Neural cell (in vitro differentiated cells): ENCODE data around the gene PDE6G. TPM values are rescaled to one million over a fixed set of nuclear protein-coding genes. Genes with fewer than 3 reads are reported as not detected.
A peak's percentile ranks its signal among the peaks of the same experiment; 100 is the strongest.

Experiments
- H2AFZ ChIP-seq: fragments of 200-600, 300-800 bp; sonication (generic), shearing (Covaris generic); 2 replicates; pipeline ENCODE4 v1.6.0; 2014; ENCODE audit warnings: low read depth, mild to moderate bottlenecking, antibody characterized with exemption, low read length, moderate library complexity
- H3F3A ChIP-seq: fragments of 200-600 bp; shearing (Covaris generic); 2 replicates; pipeline ENCODE4 v1.6.1; 2016; ENCODE audit warnings: mild to moderate bottlenecking, moderate library complexity, mixed read lengths, antibody characterized with exemption, low read length; ENCODE audit not compliant: insufficient read depth, poor library complexity, severe bottlenecking
- H3K27ac ChIP-seq: fragments of 200-600, 300-800 bp; sonication (generic), shearing (Covaris generic); 2 replicates; pipeline ENCODE4 v1.5.1; 2014; ENCODE audit warnings: mild to moderate bottlenecking, low read length, moderate library complexity
- H3K27me3 ChIP-seq: fragments of 300-800, 200-600 bp; sonication (generic), shearing (Covaris generic); 2 replicates; pipeline ENCODE4 v1.6.0; 2014; ENCODE audit warnings: mild to moderate bottlenecking, low read depth, low read length, moderate library complexity; ENCODE audit not compliant: insufficient read depth
- H3K36me3 ChIP-seq: fragments of 300-800, 200-600 bp; sonication (generic), shearing (Covaris generic); 2 replicates; pipeline ENCODE4 v1.5.1; 2014; ENCODE audit warnings: mild to moderate bottlenecking, antibody characterized with exemption, low read length, moderate library complexity; ENCODE audit not compliant: insufficient read depth
- H3K4me2 ChIP-seq: fragments of 300-800, 200-600 bp; sonication (generic), shearing (Covaris generic); 2 replicates; pipeline ENCODE4 v1.6.0; 2014; ENCODE audit warnings: mild to moderate bottlenecking, low read length
- H3K4me3 ChIP-seq: fragments of 300-800, 200-600 bp; sonication (generic), shearing (Covaris generic); 2 replicates; pipeline ENCODE4 v1.5.1; 2014; ENCODE audit warnings: mild to moderate bottlenecking, low read length, moderate library complexity
- H3K79me2 ChIP-seq: fragments of 200-600 bp; shearing (Covaris generic); replicated peaks from 2 replicates; pipeline ENCODE4 v1.6.0; 2014; ENCODE audit warnings: mild to moderate bottlenecking, low read length, moderate library complexity; ENCODE audit not compliant: insufficient read depth
- H3K9ac ChIP-seq: fragments of 300-800, 200-600 bp; sonication (generic), shearing (Covaris generic); 2 replicates; pipeline ENCODE4 v1.6.1; 2016; ENCODE audit warnings: mild to moderate bottlenecking, low read length, mixed read lengths
- H3K9me2 ChIP-seq: fragments of 200-600 bp; shearing (Covaris generic); 2 replicates; pipeline ENCODE4 v1.6.1; 2016; ENCODE audit warnings: mild to moderate bottlenecking, low read length, mixed read lengths; ENCODE audit not compliant: insufficient read depth
- H3K9me3 ChIP-seq: fragments of 200-600, 300-800 bp; sonication (generic), shearing (Covaris generic); 2 replicates; pipeline ENCODE4 v1.6.1; 2016; ENCODE audit warnings: mild to moderate bottlenecking, mixed run types, low read length, moderate library complexity, mixed read lengths
- H4K20me1 ChIP-seq: fragments of 200-600 bp; shearing (Covaris generic); 2 replicates; pipeline ENCODE4 v1.6.1; 2016; ENCODE audit warnings: mild to moderate bottlenecking, mixed run types; ENCODE audit not compliant: insufficient read depth
- EP300 ChIP-seq: fragments of 450-650 bp; conservative IDR thresholded peaks from 2 replicates; pipeline ENCODE4 v1.6.1; 2014; ENCODE audit warnings: antibody characterized with exemption, mild to moderate bottlenecking, moderate library complexity; ENCODE audit not compliant: poor library complexity, severe bottlenecking
- EZH2 ChIP-seq: fragments of 200-600, 300-800 bp; shearing (Covaris generic), sonication (generic); IDR thresholded peaks from 2 replicates; pipeline ENCODE4 v1.6.1; 2014; ENCODE audit warnings: antibody characterized with exemption, low read length, borderline replicate concordance, mild to moderate bottlenecking; ENCODE audit not compliant: insufficient read depth, poor library complexity, severe bottlenecking
- MXI1 ChIP-seq: fragments of 450-650 bp; conservative IDR thresholded peaks from 2 replicates; pipeline ENCODE4 v1.6.1; 2014; ENCODE audit warnings: antibody characterized with exemption, mild to moderate bottlenecking; ENCODE audit not compliant: poor library complexity, severe bottlenecking
- POLR2AphosphoS5 ChIP-seq: IDR thresholded peaks from 2 replicates; pipeline ENCODE4 v1.6.1; 2012
- RAD21 ChIP-seq: fragments of 450-650 bp; conservative IDR thresholded peaks from 2 replicates; pipeline ENCODE4 v1.6.1; 2014; ENCODE audit warnings: antibody characterized with exemption, mild to moderate bottlenecking, moderate library complexity
- SMC3 ChIP-seq: fragments of 450-650 bp; conservative IDR thresholded peaks from 2 replicates; pipeline ENCODE4 v1.6.1; 2014; ENCODE audit warnings: antibody characterized with exemption, mild to moderate bottlenecking, moderate library complexity; ENCODE audit not compliant: poor library complexity
- TAF1 ChIP-seq: IDR thresholded peaks from 2 replicates; pipeline ENCODE4 v1.6.1; 2012; ENCODE audit warnings: low read depth
- polyA plus RNA-seq: library from polyadenylated mRNA; depleted of rRNA; stranded (reverse); fragments of >200 nt; gene quantifications from 2 replicates; pipeline ENCODE4 v1.2.3, GENCODE V29; 2014
- TF ChIP-seq, protein P1 (sequence below): fragments of 450-650 bp; IDR thresholded peaks from 2 replicates; pipeline ENCODE4 v1.5.1; 2014; ENCODE audit warnings: antibody characterized with exemption, mild to moderate bottlenecking, moderate library complexity; ENCODE audit not compliant: poor library complexity, severe bottlenecking
- TF ChIP-seq, protein P2 (sequence below): IDR thresholded peaks from 2 replicates; pipeline ENCODE4 v1.6.1; 2012; ENCODE audit warnings: borderline replicate concordance

The PDE6G gene
- polyA plus RNA-seq, 1 donor from 2014 or later, result not detected

DNA sequence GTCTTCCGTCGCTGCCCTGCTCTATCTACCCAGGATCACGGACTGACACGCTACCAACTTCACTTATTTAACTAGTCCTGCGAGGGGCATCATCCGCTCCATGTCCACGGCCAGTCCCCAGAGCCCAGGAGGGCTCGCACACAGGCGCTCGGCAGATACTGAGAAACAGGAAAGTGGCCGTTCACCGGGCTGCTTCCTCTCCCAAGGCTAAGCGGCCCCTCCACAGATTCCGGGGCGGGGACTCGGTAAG is 9.7 kb upstream of the PDE6G start:
- no peak for TF ChIP-seq EZH2
- TF ChIP-seq RAD21, result no peak
- TF ChIP-seq, protein P1, sequence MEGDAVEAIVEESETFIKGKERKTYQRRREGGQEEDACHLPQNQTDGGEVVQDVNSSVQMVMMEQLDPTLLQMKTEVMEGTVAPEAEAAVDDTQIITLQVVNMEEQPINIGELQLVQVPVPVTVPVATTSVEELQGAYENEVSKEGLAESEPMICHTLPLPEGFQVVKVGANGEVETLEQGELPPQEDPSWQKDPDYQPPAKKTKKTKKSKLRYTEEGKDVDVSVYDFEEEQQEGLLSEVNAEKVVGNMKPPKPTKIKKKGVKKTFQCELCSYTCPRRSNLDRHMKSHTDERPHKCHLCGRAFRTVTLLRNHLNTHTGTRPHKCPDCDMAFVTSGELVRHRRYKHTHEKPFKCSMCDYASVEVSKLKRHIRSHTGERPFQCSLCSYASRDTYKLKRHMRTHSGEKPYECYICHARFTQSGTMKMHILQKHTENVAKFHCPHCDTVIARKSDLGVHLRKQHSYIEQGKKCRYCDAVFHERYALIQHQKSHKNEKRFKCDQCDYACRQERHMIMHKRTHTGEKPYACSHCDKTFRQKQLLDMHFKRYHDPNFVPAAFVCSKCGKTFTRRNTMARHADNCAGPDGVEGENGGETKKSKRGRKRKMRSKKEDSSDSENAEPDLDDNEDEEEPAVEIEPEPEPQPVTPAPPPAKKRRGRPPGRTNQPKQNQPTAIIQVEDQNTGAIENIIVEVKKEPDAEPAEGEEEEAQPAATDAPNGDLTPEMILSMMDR, result no peak
- TF ChIP-seq POLR2AphosphoS5, result no peak
- no peak for TF ChIP-seq TAF1
- no peak for TF ChIP-seq EP300
- TF ChIP-seq MXI1, result no peak
- Histone ChIP-seq H3K9ac (peak overlapping the region; percentile 91), H3K36me3 (no peaks in the 10 kb centered on the region), H3K27me3 (no peaks in the 10 kb centered on the region), H3K27ac (peak overlapping the region; percentile 82), H3K4me3 (peak overlapping the region; percentile 99), H4K20me1 (no peaks in the 10 kb centered on the region), H2AFZ (peak overlapping the region; percentile 59), H3F3A (no peaks in the 10 kb centered on the region), H3K9me2 (no peaks in the 10 kb centered on the region), H3K79me2 (peaks cover 10% of the 10 kb centered on the region), H3K4me2 (peak overlapping the region; percentile 92), H3K9me3 (no peaks in the 10 kb centered on the region)

DNA sequence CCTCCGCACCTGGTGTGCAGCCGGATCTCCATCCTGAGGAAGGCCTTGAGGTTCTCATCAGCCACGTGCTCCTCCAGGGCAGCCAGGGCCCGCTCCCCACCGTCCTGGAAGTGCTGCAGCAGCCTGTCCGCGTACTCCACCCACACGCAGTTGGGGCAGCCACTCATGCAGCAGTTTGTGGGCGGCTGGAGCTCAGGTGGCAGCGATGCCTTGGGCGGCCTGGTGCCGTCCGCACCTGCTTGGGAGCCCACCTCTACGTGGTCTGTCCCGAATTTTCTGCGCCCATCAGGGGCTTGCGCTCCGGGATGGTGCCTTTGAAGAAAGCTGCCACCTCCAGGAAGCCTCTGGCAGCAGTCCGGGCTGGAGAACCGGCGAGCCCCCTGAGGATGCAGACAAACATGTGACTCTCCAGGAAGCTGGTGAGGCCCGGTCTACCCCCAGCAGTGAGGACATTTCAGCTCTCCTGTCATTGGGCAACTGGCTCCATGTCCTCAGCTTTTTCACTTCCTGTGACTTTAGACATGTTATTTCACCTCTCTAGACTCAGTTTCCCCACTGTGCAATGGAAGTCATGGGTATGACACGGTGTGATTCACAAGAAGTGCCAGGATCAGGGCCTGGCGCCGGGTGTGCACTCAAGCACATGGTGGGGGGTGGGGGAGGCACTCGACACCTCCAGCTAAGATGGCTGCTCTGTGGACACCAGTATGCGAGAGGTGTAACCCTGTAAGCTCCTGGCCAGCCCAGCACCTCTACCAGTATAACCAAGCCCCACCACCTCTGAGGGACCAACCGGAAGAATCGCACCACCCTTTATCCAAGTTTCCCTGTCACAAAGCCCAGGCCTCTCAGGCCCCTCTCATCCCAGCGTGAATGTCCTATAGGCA is 9.1 kb upstream of the PDE6G start:
- H3K27me3 ChIP-seq, result no peaks in the 10 kb centered on the region
- no peaks in the 10 kb centered on the region for H3F3A ChIP-seq
- peak overlapping the region; percentile 91 for H3K9ac ChIP-seq
- H3K9me3 ChIP-seq, result no peaks in the 10 kb centered on the region
- peak overlapping the region; percentile 99 for H3K4me3 ChIP-seq
- no peaks in the 10 kb centered on the region for H3K36me3 ChIP-seq
- H3K9me2 ChIP-seq, result no peaks in the 10 kb centered on the region
- peaks cover 10% of the 10 kb centered on the region for H3K79me2 ChIP-seq
- peak overlapping the region; percentile 82 for H3K27ac ChIP-seq
- TF ChIP-seq EP300 (no peak), SMC3 (no peak), TAF1 (no peak), EZH2 (no peak)
- TF ChIP-seq, protein P1, result no peak
- no peaks in the 10 kb centered on the region for H4K20me1 ChIP-seq
- peak overlapping the region; percentile 92 for H3K4me2 ChIP-seq
- H2AFZ ChIP-seq, result peak overlapping the region; percentile 59

DNA sequence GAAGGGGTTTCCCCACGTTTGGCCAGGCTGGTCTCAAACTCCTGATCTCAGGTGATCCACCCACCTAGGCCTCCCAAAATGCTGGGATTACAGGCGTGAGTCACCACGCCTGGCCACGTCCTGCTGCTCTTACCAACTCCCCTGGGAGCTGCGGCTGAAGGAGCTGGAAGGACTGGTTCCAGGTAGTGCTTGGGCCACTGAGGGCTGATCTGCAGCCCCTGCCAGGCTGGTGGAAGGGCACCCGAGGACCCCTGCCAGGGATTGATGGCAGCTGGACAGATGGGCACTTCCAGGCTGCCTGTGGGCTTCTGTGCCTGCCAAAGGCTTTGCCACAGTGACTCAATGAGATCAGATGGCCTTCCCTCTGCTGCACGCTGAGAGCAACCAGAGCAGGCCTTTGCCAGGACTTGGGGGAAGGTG is 7.7 kb upstream of the PDE6G start:
- Histone ChIP-seq H3K9me2 (no peaks in the 10 kb centered on the region), H3K9me3 (no peaks in the 10 kb centered on the region), H4K20me1 (no peaks in the 10 kb centered on the region), H3K79me2 (peaks cover 10% of the 10 kb centered on the region), H3K27ac (no peak overlapping the region), H2AFZ (no peak overlapping the region), H3K27me3 (no peaks in the 10 kb centered on the region), H3F3A (no peaks in the 10 kb centered on the region), H3K4me2 (no peak overlapping the region), H3K9ac (no peak overlapping the region), H3K36me3 (no peaks in the 10 kb centered on the region), H3K4me3 (no peak overlapping the region)
- TF ChIP-seq, protein P1, result no peak
- TF ChIP-seq SMC3, result no peak
- TF ChIP-seq, protein P2, sequence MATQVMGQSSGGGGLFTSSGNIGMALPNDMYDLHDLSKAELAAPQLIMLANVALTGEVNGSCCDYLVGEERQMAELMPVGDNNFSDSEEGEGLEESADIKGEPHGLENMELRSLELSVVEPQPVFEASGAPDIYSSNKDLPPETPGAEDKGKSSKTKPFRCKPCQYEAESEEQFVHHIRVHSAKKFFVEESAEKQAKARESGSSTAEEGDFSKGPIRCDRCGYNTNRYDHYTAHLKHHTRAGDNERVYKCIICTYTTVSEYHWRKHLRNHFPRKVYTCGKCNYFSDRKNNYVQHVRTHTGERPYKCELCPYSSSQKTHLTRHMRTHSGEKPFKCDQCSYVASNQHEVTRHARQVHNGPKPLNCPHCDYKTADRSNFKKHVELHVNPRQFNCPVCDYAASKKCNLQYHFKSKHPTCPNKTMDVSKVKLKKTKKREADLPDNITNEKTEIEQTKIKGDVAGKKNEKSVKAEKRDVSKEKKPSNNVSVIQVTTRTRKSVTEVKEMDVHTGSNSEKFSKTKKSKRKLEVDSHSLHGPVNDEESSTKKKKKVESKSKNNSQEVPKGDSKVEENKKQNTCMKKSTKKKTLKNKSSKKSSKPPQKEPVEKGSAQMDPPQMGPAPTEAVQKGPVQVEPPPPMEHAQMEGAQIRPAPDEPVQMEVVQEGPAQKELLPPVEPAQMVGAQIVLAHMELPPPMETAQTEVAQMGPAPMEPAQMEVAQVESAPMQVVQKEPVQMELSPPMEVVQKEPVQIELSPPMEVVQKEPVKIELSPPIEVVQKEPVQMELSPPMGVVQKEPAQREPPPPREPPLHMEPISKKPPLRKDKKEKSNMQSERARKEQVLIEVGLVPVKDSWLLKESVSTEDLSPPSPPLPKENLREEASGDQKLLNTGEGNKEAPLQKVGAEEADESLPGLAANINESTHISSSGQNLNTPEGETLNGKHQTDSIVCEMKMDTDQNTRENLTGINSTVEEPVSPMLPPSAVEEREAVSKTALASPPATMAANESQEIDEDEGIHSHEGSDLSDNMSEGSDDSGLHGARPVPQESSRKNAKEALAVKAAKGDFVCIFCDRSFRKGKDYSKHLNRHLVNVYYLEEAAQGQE, result no peak
- TF ChIP-seq TAF1, result no peak
- TF ChIP-seq EP300, result no peak
- TF ChIP-seq RAD21, result no peak
- TF ChIP-seq POLR2AphosphoS5, result no peak
- no peak for TF ChIP-seq MXI1
- TF ChIP-seq EZH2, result no peak
